Karpas-422 (cell line): Measurements from ENCODE around the gene TRIP12. TPM values are rescaled to one million over a fixed set of nuclear protein-coding genes. Genes with fewer than 3 reads are reported as not detected.
A peak's percentile ranks its signal among the peaks of the same experiment; 100 is the strongest.

ENCODE experiments used
- DNase-seq: peaks from one replicate; pipeline ENCODE4 v3.0.0-alpha.2; 2015
- H2AFZ ChIP-seq: fragments of 200-600 bp; sonication (generic); 2 replicates; pipeline ENCODE4 v1.6.1; 2014; ENCODE audit warnings: antibody characterized with exemption, low read length, mixed read lengths
- H3K27ac ChIP-seq: fragments of 200-600 bp; sonication (generic); 2 replicates; pipeline ENCODE4 v1.5.1; 2014; ENCODE audit warnings: mild to moderate bottlenecking, low read length, moderate library complexity
- H3K27me3 ChIP-seq: fragments of 200-600 bp; sonication (generic); 2 replicates; pipeline ENCODE4 v1.6.1; 2014; ENCODE audit warnings: low read length, mixed read lengths
- H3K36me3 ChIP-seq: fragments of 200-600 bp; sonication (generic); 2 replicates; pipeline ENCODE4 v1.6.1; 2014; ENCODE audit warnings: low read length, mixed read lengths; ENCODE audit not compliant: insufficient read depth
- H3K4me1 ChIP-seq: fragments of 200-600 bp; sonication (generic); 2 replicates; pipeline ENCODE4 v1.6.1; 2014; ENCODE audit warnings: mild to moderate bottlenecking, low read length, mixed read lengths
- H3K4me2 ChIP-seq: fragments of 200-600 bp; sonication (generic); 2 replicates; pipeline ENCODE4 v1.6.1; 2014; ENCODE audit warnings: low read length, low read depth, mild to moderate bottlenecking; ENCODE audit not compliant: poor library complexity, severe bottlenecking
- H3K4me3 ChIP-seq: fragments of 200-600 bp; sonication (generic); 2 replicates; pipeline ENCODE4 v1.5.1; 2014; ENCODE audit warnings: mild to moderate bottlenecking, antibody characterized with exemption, low read length, mixed read lengths
- H3K79me2 ChIP-seq: fragments of 200-600 bp; sonication (generic); 2 replicates; pipeline ENCODE4 v1.6.1; 2014; ENCODE audit warnings: mild to moderate bottlenecking, low read length, mixed read lengths
- H3K9ac ChIP-seq: fragments of 200-600 bp; sonication (generic); 2 replicates; pipeline ENCODE4 v1.6.0; 2014; ENCODE audit warnings: low read length
- H3K9me2 ChIP-seq: fragments of 200-600 bp; sonication (generic), shearing (Covaris generic); replicated peaks from 2 replicates; pipeline ENCODE4 v1.6.0; 2014; ENCODE audit warnings: mild to moderate bottlenecking, low read length, moderate library complexity; ENCODE audit not compliant: insufficient read depth
- H3K9me3 ChIP-seq: fragments of 300-700, 200-600 bp; sonication (generic); 2 replicates; pipeline ENCODE4 v1.6.1; 2014; ENCODE audit warnings: low read length, mixed read lengths
- H4K20me1 ChIP-seq: fragments of 200-600 bp; sonication (generic); 2 replicates; pipeline ENCODE4 v1.6.1; 2014; ENCODE audit warnings: mild to moderate bottlenecking, antibody characterized with exemption, low read length, low read depth; ENCODE audit not compliant: insufficient read depth
- total RNA-seq: library from RNA; depleted of rRNA; stranded (reverse); fragments of >200 nt; shearing (Covaris generic); gene quantifications from 2 replicates; pipeline ENCODE4 v1.2.3, GENCODE V29; 2014; ENCODE audit warnings: low replicate concordance

TRIP12 gene
- total RNA-seq, 1 experiment from 2014 or later = 187 TPM

- H3K36me3 ChIP-seq = peaks cover 16% of the 10 kb centered on the region; the same call in 1 of the 2 replicates
- no peak overlapping the region for H3K4me2 ChIP-seq
- H2AFZ ChIP-seq = no peak overlapping the region
- no peak overlapping the region for H3K4me3 ChIP-seq
- 0 out of 2 replicates have a peak, but pooled peaks cover 11% of the 10 kb centered on the region for H4K20me1 ChIP-seq
- H3K79me2 ChIP-seq = peaks cover 99% of the 10 kb centered on the region
- no peaks in the 10 kb centered on the region for H3K9me3 ChIP-seq
- H3K9ac ChIP-seq = no peak overlapping the region
- peaks cover 6% of the 10 kb centered on the region for H3K4me1 ChIP-seq
- H3K27ac ChIP-seq = no peak overlapping the region
- H3K9me2 ChIP-seq = no peaks in the 10 kb centered on the region
- no peaks in the 10 kb centered on the region for H3K27me3 ChIP-seq
- no peak for DNase-seq
Observed at GRCh38 chr2:229900012-229900411, 21.8 kb downstream of the TRIP12 start.

GRCh38 chr2:229899604-229900003 lies 22.2 kb downstream of the TRIP12 start:
- Histone ChIP-seq H2AFZ (no peak overlapping the region), H3K36me3 (peaks cover 14% of the 10 kb centered on the region; the same call in 1 of the 2 replicates), H3K27ac (no peak overlapping the region), H3K4me2 (no peak overlapping the region), H3K9me2 (no peaks in the 10 kb centered on the region), H4K20me1 (0 out of 2 replicates have a peak, but pooled peaks cover 8% of the 10 kb centered on the region), H3K27me3 (no peaks in the 10 kb centered on the region), H3K9ac (no peak overlapping the region), H3K4me3 (no peak overlapping the region), H3K4me1 (peaks cover 6% of the 10 kb centered on the region), H3K79me2 (peaks cover 99% of the 10 kb centered on the region), H3K9me3 (no peaks in the 10 kb centered on the region)
- no peak for DNase-seq

GRCh38 chr2:229896857-229897256 lies 25.0 kb downstream of the TRIP12 start:
- H3K4me2 ChIP-seq = no peak overlapping the region
- H3K4me3 ChIP-seq = no peak overlapping the region
- H3K4me1 ChIP-seq = peaks cover 6% of the 10 kb centered on the region
- H3K27ac ChIP-seq = no peak overlapping the region
- peaks cover 99% of the 10 kb centered on the region for H3K79me2 ChIP-seq
- no peak overlapping the region for H2AFZ ChIP-seq
- peaks cover 2% of the 10 kb centered on the region; the same call in 1 of the 2 replicates for H3K36me3 ChIP-seq
- DNase-seq = no peak
- H3K27me3 ChIP-seq = no peaks in the 10 kb centered on the region
- H4K20me1 ChIP-seq = peaks cover 2% of the 10 kb centered on the region; the same call in 1 of the 2 replicates
- H3K9me3 ChIP-seq = no peaks in the 10 kb centered on the region
- H3K9ac ChIP-seq = no peak overlapping the region
- no peaks in the 10 kb centered on the region for H3K9me2 ChIP-seq

GRCh38 chr2:229889023-229889422 lies 32.8 kb downstream of the TRIP12 start:
- Histone ChIP-seq H3K9me2 (no peaks in the 10 kb centered on the region), H4K20me1 (peaks cover 8% of the 10 kb centered on the region; the same call in 1 of the 2 replicates), H3K4me2 (no peak overlapping the region), H3K4me1 (peaks cover 38% of the 10 kb centered on the region), H3K27me3 (no peaks in the 10 kb centered on the region), H3K4me3 (no peak overlapping the region), H3K9me3 (no peaks in the 10 kb centered on the region), H3K36me3 (peaks cover 9% of the 10 kb centered on the region; the same call in 1 of the 2 replicates), H3K27ac (no peak overlapping the region), H3K9ac (no peak overlapping the region), H3K79me2 (peaks cover 100% of the 10 kb centered on the region), H2AFZ (no peak overlapping the region)
- no peak for DNase-seq

GRCh38 chr2:229888031-229888430 lies 33.8 kb downstream of the TRIP12 start:
- Histone ChIP-seq H3K36me3 (peaks cover 9% of the 10 kb centered on the region; the same call in 1 of the 2 replicates), H2AFZ (no peak overlapping the region), H3K27me3 (no peaks in the 10 kb centered on the region), H3K4me2 (no peak overlapping the region), H3K27ac (no peak overlapping the region), H3K9me3 (no peaks in the 10 kb centered on the region), H3K4me1 (peaks cover 38% of the 10 kb centered on the region), H3K9me2 (no peaks in the 10 kb centered on the region), H3K79me2 (peaks cover 100% of the 10 kb centered on the region), H3K4me3 (no peak overlapping the region), H4K20me1 (peaks cover 8% of the 10 kb centered on the region; the same call in 1 of the 2 replicates), H3K9ac (no peak overlapping the region)
- DNase-seq = no peak

- Histone ChIP-seq H3K27me3 (no peaks in the 10 kb centered on the region), H2AFZ (no peak overlapping the region), H3K9ac (no peak overlapping the region), H3K9me2 (no peaks in the 10 kb centered on the region), H3K36me3 (peaks cover 9% of the 10 kb centered on the region; the same call in 1 of the 2 replicates), H3K9me3 (no peaks in the 10 kb centered on the region), H3K4me1 (peaks cover 38% of the 10 kb centered on the region), H3K4me2 (peak overlapping the region; percentile 30), H3K79me2 (peaks cover 100% of the 10 kb centered on the region), H3K27ac (no peak overlapping the region), H3K4me3 (no peak overlapping the region), H4K20me1 (peaks cover 8% of the 10 kb centered on the region; the same call in 1 of the 2 replicates)
- DNase-seq = no peak
Observed at GRCh38 chr2:229887441-229887840, 34.4 kb downstream of the TRIP12 start.

- H3K36me3 ChIP-seq = peaks cover 7% of the 10 kb centered on the region; the same call in 1 of the 2 replicates
- H2AFZ ChIP-seq = no peak overlapping the region
- H3K4me3 ChIP-seq = no peak overlapping the region
- H4K20me1 ChIP-seq = no peaks in the 10 kb centered on the region
- no peaks in the 10 kb centered on the region for H3K27me3 ChIP-seq
- H3K4me2 ChIP-seq = no peak overlapping the region
- no peak overlapping the region for H3K27ac ChIP-seq
- no peak overlapping the region for H3K9ac ChIP-seq
- peaks cover 100% of the 10 kb centered on the region for H3K79me2 ChIP-seq
- H3K4me1 ChIP-seq = peaks cover 38% of the 10 kb centered on the region
- H3K9me2 ChIP-seq = no peaks in the 10 kb centered on the region
- H3K9me3 ChIP-seq = no peaks in the 10 kb centered on the region
- no peak for DNase-seq
Observed at GRCh38 chr2:229884775-229885699, 36.8 kb downstream of the TRIP12 start.

GRCh38 chr2:229882583-229882982 lies 39.2 kb downstream of the TRIP12 start:
- Histone ChIP-seq H3K9me3 (no peaks in the 10 kb centered on the region), H3K36me3 (peaks cover 18% of the 10 kb centered on the region; the same call in 1 of the 2 replicates), H3K9me2 (no peaks in the 10 kb centered on the region), H3K79me2 (peaks cover 94% of the 10 kb centered on the region), H3K27ac (no peak overlapping the region), H3K4me3 (no peak overlapping the region), H4K20me1 (no peaks in the 10 kb centered on the region), H3K9ac (no peak overlapping the region), H2AFZ (no peak overlapping the region), H3K4me2 (no peak overlapping the region), H3K4me1 (peaks cover 22% of the 10 kb centered on the region), H3K27me3 (no peaks in the 10 kb centered on the region)
- no peak for DNase-seq
